HepG2 (cell line): Measurements from ENCODE around the gene RAD52. TPM values are rescaled to one million over a fixed set of nuclear protein-coding genes. Genes with fewer than 3 reads are reported as not detected.

ENCODE experiments used
- CREM ChIP-seq, 2 experiments: sonication (generic) in 1 of 2; formaldehyde crosslinking in 1 of 2; IDR thresholded peaks; 2 replicates each; pipeline versions ENCODE4 v1.4.0 to v1.6.1; 2016 to 2020; ENCODE audit warnings: antibody characterized with exemption in 1 of 2, mild to moderate bottlenecking in 1 of 2, missing genetic modification reagents in 1 of 2
- HNRNPUL1 ChIP-seq: fragments of 200-400 bp; formaldehyde crosslinking; IDR thresholded peaks from 2 replicates; pipeline ENCODE4 v1.6.1; 2017; ENCODE audit warnings: low read depth, mild to moderate bottlenecking, low read length, moderate library complexity
- KAT2B ChIP-seq: fragments of 150-350 bp; IDR thresholded peaks from 2 replicates; pipeline ENCODE4 v1.6.1; 2014; ENCODE audit warnings: low read depth, low read length, borderline replicate concordance
- KLF9 ChIP-seq: IDR thresholded peaks from 2 replicates; pipeline ENCODE4 v1.6.1; 2016; ENCODE audit warnings: low read depth
- NCOR1 ChIP-seq: fragments of 200-600 bp; sonication (generic); IDR thresholded peaks from 2 replicates; pipeline ENCODE4 v1.7.0; 2017; ENCODE audit warnings: antibody characterized with exemption, low read length, borderline replicate concordance
- PTBP1 ChIP-seq: fragments of 200-400 bp; formaldehyde crosslinking; IDR thresholded peaks from 2 replicates; pipeline ENCODE4 v1.6.1; 2018; ENCODE audit warnings: low read length, low read depth; ENCODE audit not compliant: poor library complexity, severe bottlenecking
- SP140L ChIP-seq: sonication (generic); formaldehyde crosslinking; IDR thresholded peaks from 2 replicates; pipeline ENCODE4 v1.4.0; 2020; ENCODE audit warnings: missing genetic modification reagents, borderline replicate concordance
- TMF1 ChIP-seq: sonication (generic); formaldehyde crosslinking; IDR thresholded peaks from 2 replicates; pipeline ENCODE4 v1.8.1; 2022; ENCODE audit warnings: low read depth, missing genetic modification reagents
- U2AF2 ChIP-seq: fragments of 200-400 bp; formaldehyde crosslinking; IDR thresholded peaks from 2 replicates; pipeline ENCODE4 v1.6.1; 2017; ENCODE audit warnings: low read depth, mild to moderate bottlenecking, low read length
- ZBTB8A ChIP-seq: sonication (generic); formaldehyde crosslinking; IDR thresholded peaks from 2 replicates; pipeline ENCODE4 v1.4.0; 2020; ENCODE audit warnings: mild to moderate bottlenecking, low read depth, missing genetic modification reagents, borderline replicate concordance
- ZNF350 ChIP-seq: sonication (generic); formaldehyde crosslinking; IDR thresholded peaks from 2 replicates; pipeline ENCODE4 v1.4.0; 2020; ENCODE audit warnings: mild to moderate bottlenecking, low read depth, missing genetic modification reagents, borderline replicate concordance
- ZNF446 ChIP-seq: sonication (generic); formaldehyde crosslinking; IDR thresholded peaks from 2 replicates; pipeline ENCODE4 v1.5.0; 2020; ENCODE audit warnings: mild to moderate bottlenecking, missing genetic modification reagents
- ZNF496 ChIP-seq: sonication (generic); formaldehyde crosslinking; IDR thresholded peaks from 2 replicates; pipeline ENCODE4 v1.8.1; 2023; ENCODE audit warnings: mild to moderate bottlenecking, moderate library complexity, missing genetic modification reagents; ENCODE audit not compliant: insufficient replicate concordance
- polyA plus RNA-seq, 8 experiments: library from polyadenylated mRNA; depleted of rRNA in 3 of 8; stranded (reverse) in 7 of 8; unstranded in 1 of 8; fragments of >200 nt; fragmentation: Illumina TruSeq in 4 of 8; extraction: Trizol in 4 of 8; gene quantifications; 2 replicates each; pipeline versions ENCODE4 v1.2.1 to v1.2.3, GENCODE V29; 2011 to 2016; ENCODE audit warnings: low read depth in 4 of 8, missing spikeins in 1 of 8, mixed read lengths in 1 of 8; ENCODE audit not compliant: insufficient read depth in 1 of 8
- total RNA-seq, 5 experiments: library from RNA; depleted of rRNA; stranded (reverse); fragments of >200 nt; fragmentation: Illumina TruSeq; extraction: Trizol; gene quantifications; 2 replicates each; pipeline ENCODE4 v1.2.3, GENCODE V29; 2016; ENCODE audit warnings: low read depth in 1 of 5
- TF ChIP-seq, protein P1 (sequence below): sonication (generic); formaldehyde crosslinking; IDR thresholded peaks from 2 replicates; pipeline ENCODE4 v1.8.1; 2023; ENCODE audit warnings: missing genetic modification reagents, mild to moderate bottlenecking, borderline replicate concordance
- TF ChIP-seq, protein P2 (sequence below): sonication (generic); formaldehyde crosslinking; IDR thresholded peaks from 2 replicates; pipeline ENCODE4 v1.4.0; 2020; ENCODE audit warnings: mild to moderate bottlenecking, low read depth, missing genetic modification reagents
- TF ChIP-seq, protein P3 (sequence below): sonication (generic); formaldehyde crosslinking; IDR thresholded peaks from 2 replicates; pipeline ENCODE4 v1.4.0; 2020; ENCODE audit warnings: missing genetic modification reagents, mild to moderate bottlenecking, borderline replicate concordance
- TF ChIP-seq, protein P4 (sequence below): sonication (generic); formaldehyde crosslinking; IDR thresholded peaks from 2 replicates; pipeline ENCODE4 v1.4.0; 2020; ENCODE audit warnings: missing genetic modification reagents

Gene RAD52
- total and polyA plus RNA-seq, 2 of the 13 experiments (the other 11 are each of a cell fraction or from before 2014, with no cell fraction given): 14.3 to 19.9 TPM

DNA sequence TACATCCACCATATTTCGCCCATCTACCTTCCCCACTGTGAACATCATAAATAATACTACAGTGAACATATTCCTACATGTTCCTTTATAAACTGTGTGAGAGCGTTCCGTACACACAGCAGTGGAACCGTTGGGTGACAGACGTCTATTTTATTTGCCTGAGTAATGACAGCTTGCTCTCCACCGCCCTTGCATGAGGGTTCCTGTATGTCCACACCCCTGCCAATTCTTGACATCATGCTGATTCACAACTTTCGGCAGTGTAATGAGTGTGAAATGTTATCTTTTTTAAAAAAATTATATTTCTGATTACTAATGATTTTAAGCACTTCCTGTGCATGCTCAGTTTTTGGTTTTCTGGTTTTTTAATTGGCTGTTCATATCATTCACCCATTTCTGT, 4.3 kb upstream of the RAD52 start (continued):
- TF ChIP-seq, protein P1, sequence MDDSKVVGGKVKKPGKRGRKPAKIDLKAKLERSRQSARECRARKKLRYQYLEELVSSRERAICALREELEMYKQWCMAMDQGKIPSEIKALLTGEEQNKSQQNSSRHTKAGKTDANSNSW: no peak
- no peak for TF ChIP-seq KAT2B
- no peak for TF ChIP-seq NCOR1
- TF ChIP-seq, protein P2, sequence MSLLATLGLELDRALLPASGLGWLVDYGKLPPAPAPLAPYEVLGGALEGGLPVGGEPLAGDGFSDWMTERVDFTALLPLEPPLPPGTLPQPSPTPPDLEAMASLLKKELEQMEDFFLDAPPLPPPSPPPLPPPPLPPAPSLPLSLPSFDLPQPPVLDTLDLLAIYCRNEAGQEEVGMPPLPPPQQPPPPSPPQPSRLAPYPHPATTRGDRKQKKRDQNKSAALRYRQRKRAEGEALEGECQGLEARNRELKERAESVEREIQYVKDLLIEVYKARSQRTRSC: no peak
- TF ChIP-seq, protein P3, sequence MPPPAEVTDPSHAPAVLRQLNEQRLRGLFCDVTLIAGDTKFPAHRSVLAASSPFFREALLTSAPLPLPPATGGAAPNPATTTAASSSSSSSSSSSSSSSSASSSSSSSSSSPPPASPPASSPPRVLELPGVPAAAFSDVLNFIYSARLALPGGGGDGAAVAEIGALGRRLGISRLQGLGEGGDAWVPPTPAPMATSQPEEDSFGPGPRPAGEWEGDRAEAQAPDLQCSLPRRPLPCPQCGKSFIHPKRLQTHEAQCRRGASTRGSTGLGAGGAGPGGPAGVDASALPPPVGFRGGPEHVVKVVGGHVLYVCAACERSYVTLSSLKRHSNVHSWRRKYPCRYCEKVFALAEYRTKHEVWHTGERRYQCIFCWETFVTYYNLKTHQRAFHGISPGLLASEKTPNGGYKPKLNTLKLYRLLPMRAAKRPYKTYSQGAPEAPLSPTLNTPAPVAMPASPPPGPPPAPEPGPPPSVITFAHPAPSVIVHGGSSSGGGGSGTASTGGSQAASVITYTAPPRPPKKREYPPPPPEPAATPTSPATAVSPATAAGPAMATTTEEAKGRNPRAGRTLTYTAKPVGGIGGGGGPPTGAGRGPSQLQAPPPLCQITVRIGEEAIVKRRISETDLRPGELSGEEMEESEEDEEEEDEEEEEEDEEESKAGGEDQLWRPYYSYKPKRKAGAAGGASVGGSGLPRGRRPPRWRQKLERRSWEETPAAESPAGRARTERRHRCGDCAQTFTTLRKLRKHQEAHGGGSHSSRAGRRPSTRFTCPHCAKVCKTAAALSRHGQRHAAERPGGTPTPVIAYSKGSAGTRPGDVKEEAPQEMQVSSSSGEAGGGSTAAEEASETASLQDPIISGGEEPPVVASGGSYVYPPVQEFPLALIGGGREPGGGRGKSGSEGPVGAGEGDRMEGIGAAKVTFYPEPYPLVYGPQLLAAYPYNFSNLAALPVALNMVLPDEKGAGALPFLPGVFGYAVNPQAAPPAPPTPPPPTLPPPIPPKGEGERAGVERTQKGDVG (CRISPR knock-in tag): no peak
- TF ChIP-seq U2AF2: no peak
- TF ChIP-seq, protein P4, sequence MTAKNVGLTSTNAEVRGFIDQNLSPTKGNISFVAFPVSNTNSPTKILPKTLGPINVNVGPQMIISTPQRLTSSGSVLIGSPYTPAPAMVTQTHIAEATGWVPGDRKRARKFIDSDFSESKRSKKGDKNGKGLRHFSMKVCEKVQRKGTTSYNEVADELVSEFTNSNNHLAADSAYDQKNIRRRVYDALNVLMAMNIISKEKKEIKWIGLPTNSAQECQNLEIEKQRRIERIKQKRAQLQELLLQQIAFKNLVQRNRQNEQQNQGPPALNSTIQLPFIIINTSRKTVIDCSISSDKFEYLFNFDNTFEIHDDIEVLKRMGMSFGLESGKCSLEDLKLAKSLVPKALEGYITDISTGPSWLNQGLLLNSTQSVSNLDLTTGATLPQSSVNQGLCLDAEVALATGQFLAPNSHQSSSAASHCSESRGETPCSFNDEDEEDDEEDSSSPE (CRISPR knock-in tag): no peak
- TF ChIP-seq KLF9 (CRISPR knock-in tag): no peak
- TF ChIP-seq SP140L (CRISPR knock-in tag): no peak
- TF ChIP-seq CREM (IDR thresholded peaks at IDR 0.05): no peak
- no peak for TF ChIP-seq CREM (CRISPR knock-in tag; IDR thresholded peaks at IDR 0.05)
- TF ChIP-seq ZBTB8A (CRISPR knock-in tag): no peak
- no peak for TF ChIP-seq ZNF496 (CRISPR knock-in tag)
- no peak for TF ChIP-seq PTBP1
- TF ChIP-seq TMF1 (CRISPR knock-in tag): no peak
- TF ChIP-seq HNRNPUL1: no peak
- no peak for TF ChIP-seq ZNF350 (CRISPR knock-in tag)
- no peak for TF ChIP-seq ZNF446 (CRISPR knock-in tag)
